ENCODE data around the gene ZBTB45.

ZBTB45 gene

DNA sequence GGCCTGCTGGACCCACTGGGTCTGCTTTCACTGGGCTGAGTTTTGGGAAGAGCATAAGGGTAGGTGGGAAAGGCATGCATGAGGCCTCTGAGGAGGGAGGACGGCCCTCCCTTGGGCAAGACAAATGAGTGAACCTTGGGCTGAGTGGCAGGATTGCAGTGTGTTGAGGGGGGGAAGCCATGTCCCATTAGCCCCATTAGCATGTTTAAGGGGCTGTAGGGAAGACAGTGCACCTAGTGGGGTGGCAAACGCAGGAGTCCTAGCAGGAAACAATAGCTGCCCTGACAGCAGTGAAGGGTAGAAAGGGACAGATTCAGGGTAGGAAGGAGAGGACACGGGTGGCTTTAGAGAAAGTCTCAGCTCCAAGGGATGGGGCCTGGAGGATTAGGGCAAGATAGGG, 3.1 kb upstream of the ZBTB45 start:
- Histone ChIP-seq H3K27ac (no peak overlapping the region), H3K27me3 (replicated peaks) (no peaks in the 10 kb centered on the region), H3K36me3 (replicated peaks) (no peaks in the 10 kb centered on the region), H3K4me3 (ENCODE audit: low read depth, low read length) (no peak overlapping the region)
- TF ChIP-seq, protein P1, sequence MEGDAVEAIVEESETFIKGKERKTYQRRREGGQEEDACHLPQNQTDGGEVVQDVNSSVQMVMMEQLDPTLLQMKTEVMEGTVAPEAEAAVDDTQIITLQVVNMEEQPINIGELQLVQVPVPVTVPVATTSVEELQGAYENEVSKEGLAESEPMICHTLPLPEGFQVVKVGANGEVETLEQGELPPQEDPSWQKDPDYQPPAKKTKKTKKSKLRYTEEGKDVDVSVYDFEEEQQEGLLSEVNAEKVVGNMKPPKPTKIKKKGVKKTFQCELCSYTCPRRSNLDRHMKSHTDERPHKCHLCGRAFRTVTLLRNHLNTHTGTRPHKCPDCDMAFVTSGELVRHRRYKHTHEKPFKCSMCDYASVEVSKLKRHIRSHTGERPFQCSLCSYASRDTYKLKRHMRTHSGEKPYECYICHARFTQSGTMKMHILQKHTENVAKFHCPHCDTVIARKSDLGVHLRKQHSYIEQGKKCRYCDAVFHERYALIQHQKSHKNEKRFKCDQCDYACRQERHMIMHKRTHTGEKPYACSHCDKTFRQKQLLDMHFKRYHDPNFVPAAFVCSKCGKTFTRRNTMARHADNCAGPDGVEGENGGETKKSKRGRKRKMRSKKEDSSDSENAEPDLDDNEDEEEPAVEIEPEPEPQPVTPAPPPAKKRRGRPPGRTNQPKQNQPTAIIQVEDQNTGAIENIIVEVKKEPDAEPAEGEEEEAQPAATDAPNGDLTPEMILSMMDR (IDR thresholded peaks at IDR 0.05; ENCODE audit: low read depth, low read length, missing control alignments) = no peak
- DNase-seq = no peak
- in situ Hi-C loops (cut with HindIII; ENCODE audit: low pct_ligation_motif_present, low sequenced_read_pairs) = no loop called here

DNA sequence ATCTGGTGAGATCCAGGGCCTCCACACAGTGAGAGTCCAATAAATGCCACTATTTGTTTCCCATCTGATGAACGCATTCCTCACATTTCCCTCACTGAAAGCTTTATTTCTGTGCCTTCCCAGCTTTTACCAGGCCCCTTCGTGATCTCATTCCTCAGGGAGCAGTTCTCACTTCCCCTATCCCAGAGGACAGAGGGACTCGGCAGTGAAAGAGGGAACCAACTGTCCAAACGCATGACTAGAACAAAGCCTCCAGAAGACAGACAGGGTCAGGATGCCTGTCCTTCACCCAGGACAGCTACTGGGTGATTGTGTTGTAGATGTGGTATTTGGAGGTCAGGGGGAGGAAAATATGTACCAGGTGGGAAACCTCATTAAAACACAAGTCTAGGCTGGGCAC, 2.0 kb upstream of the ZBTB45 start:
- H3K36me3 ChIP-seq (replicated peaks) = peaks cover 8% of the 10 kb centered on the region
- DNase-seq = no peak
- no peak overlapping the region for H3K27ac ChIP-seq
- in situ Hi-C loops (cut with HindIII; ENCODE audit: low pct_ligation_motif_present, low sequenced_read_pairs) = no loop called here
- TF ChIP-seq, protein P1 (IDR thresholded peaks at IDR 0.05; ENCODE audit: low read depth, low read length, missing control alignments) = no peak
- H3K27me3 ChIP-seq (replicated peaks) = no peaks in the 10 kb centered on the region
- no peak overlapping the region for H3K4me3 ChIP-seq (ENCODE audit: low read depth, low read length)

DNA sequence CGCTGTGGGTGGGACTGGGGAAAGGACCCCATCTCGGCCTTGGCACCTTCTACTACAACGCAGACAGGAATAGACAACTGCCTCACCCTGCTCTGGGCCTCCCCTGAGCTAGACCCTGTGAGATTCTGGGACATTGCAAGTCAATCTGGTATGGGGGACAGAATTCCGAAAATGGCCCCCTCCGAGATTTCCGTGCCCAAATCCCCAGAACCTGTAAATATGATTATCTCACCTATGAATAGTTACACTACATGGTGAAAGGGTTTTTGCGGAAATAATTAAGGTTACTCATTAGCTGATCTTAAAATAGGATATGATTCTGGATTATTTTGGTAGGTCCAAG, 618 bp upstream of the ZBTB45 start:
- TF ChIP-seq, protein P1 (IDR thresholded peaks at IDR 0.05; ENCODE audit: low read depth, low read length, missing control alignments) = no peak
- H3K4me3 ChIP-seq (ENCODE audit: low read depth, low read length) = peak overlapping the region; percentile 88
- H3K27me3 ChIP-seq (replicated peaks) = no peaks in the 10 kb centered on the region
- DNase-seq = no peak
- in situ Hi-C loops (cut with HindIII; ENCODE audit: low pct_ligation_motif_present, low sequenced_read_pairs) = no loop called here
- H3K27ac ChIP-seq = peak overlapping the region; percentile 89
- peaks cover 15% of the 10 kb centered on the region for H3K36me3 ChIP-seq (replicated peaks)

DNA sequence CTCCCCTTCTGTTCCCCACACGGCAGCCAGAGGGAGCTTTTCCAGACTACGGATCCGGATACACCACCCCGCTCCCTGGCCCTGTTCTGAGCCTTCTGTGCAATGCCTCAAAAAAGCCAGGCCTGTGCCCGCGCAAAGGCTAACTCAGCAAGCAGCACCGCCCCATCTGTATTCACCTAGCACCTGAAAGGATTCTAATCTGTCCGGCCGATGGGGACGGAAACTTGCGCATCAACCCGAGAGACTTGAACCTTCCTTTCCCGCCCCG, 589 bp downstream of the ZBTB45 start:
- H3K27ac ChIP-seq = peak overlapping the region; percentile 89
- peak overlapping the region; percentile 88 for H3K4me3 ChIP-seq (ENCODE audit: low read depth, low read length)
- TF ChIP-seq, protein P1 (IDR thresholded peaks at IDR 0.05; ENCODE audit: low read depth, low read length, missing control alignments) = peak; percentile 91
- H3K27me3 ChIP-seq (replicated peaks) = no peaks in the 10 kb centered on the region
- peak; percentile 65 for DNase-seq
- in situ Hi-C loops (cut with HindIII; ENCODE audit: low pct_ligation_motif_present, low sequenced_read_pairs) = no loop called here
- H3K36me3 ChIP-seq (replicated peaks) = peaks cover 15% of the 10 kb centered on the region

DNA sequence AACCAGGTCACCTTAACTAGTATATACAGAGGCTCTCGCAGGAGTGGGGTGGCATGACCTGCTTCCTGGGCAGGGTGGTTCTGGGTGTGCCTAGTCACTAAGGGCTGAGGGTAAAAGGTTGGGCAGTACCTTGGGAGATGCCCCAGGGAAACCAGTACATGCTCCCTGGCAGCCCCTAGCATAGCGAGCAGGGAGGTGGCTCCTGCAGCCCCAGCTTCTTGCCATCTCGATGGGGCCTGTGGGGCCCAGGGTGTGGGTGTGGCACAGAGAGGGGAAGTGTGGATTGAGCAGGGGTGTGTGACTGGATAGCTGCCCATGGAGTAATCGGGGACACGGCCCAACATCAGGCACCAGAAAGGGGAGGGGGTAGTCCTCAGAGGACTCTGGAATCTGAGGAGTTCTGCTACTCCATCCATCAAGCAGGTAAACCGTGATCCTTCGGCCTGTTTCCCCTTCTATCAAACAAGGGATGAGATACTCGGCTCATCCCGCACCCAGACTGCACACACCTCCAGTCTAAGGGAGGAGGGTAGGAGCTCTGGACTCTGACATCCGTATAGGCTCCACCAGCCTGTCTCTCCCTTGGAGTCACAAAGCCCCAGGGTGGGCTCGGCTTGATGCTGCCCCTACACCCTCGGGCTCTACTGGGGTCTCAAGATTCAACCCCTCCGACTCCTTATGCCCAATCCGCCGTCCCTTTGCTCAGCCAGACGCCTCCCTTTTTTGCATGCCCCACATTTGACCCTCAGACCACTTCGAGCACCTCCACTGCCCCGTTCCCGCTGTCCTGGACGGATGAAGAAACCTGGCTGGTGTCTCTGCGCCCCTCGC, 1.1 kb downstream of the ZBTB45 start:
- no peak for DNase-seq
- Histone ChIP-seq H3K27ac (peak overlapping the region; percentile 89), H3K4me3 (ENCODE audit: low read depth, low read length) (peak overlapping the region; percentile 88), H3K36me3 (replicated peaks) (peaks cover 15% of the 10 kb centered on the region), H3K27me3 (replicated peaks) (no peaks in the 10 kb centered on the region)
- in situ Hi-C loops (cut with HindIII; ENCODE audit: low pct_ligation_motif_present, low sequenced_read_pairs) = no loop called here
- TF ChIP-seq, protein P1 (IDR thresholded peaks at IDR 0.05; ENCODE audit: low read depth, low read length, missing control alignments) = no peak
